Measurements from ENCODE around the gene CDCP1. TPM values are rescaled to one million over a fixed set of nuclear protein-coding genes. Genes with fewer than 3 reads are reported as not detected.

The CDCP1 gene
- total RNA-seq, 1 donor from 2014 or later: 7.4 TPM

GRCh38 chr3:45168451-45168850, 22.3 kb upstream of the CDCP1 start:
- Mint-ChIP-seq H3K27me3 (ENCODE audit: low read depth) (no peaks in the 10 kb centered on the region), H3K9me3 (peaks cover 9% of the 10 kb centered on the region), H3K27ac (peak overlapping the region; percentile 98), H3K36me3 (ENCODE audit: low read depth) (peaks cover 9% of the 10 kb centered on the region), H3K4me3 (ENCODE audit: low read depth) (no peak overlapping the region), H3K4me1 (ENCODE audit: low read depth) (peaks cover 51% of the 10 kb centered on the region)
- DNase-seq (ENCODE audit: low spot score): no peak
- intact Hi-C loops (cut with micrococcal nuclease): no loop called here

DNA sequence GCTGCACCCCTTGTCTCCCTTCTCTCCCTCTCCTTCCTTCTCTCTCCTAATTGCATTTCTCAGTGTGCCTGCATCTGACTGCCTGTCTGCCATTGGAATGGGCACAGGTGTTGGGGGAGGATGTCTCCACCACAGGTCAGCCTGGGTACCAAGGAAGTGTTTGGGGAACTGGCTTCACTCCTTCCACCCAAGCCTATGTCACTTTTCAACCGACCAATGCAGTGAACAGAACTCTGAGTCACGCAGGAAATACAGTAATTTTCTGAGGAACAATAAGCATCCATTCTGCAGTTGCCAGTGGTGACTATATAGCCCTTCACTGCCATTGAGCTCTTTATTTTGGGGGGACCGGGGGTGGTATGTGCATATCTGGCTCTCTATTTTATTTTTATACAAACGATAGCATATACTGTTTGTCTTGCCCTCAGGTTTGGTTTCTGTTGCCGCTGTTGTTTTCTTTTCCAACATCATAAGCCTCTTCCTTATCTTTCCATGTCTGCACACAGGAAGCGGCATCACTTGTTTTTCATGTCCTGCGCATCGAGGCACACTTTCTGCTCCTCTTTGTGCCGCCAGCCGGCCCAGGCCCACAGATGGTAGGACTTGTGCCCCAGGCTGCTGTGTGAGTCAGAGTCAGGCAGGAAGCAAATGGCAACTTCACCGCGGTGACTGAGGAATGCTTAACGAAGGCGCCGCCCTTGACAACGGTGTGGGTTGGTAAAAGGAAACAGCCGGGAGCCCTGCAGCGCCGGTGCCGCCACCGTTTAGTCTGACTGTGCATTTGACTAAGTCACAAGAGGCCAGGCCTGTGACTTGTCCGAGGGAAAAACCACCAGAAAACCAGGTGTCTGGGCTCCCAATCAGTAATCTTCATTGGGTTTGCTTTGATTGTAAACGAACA, 21.1 kb upstream of the CDCP1 start:
- intact Hi-C loops (cut with micrococcal nuclease): loop anchor here (1.0 to 2.0 kb wide), 6 partner anchors 21 to 126 kb away; no protein-coding TSS in a partner anchor
- Mint-ChIP-seq H3K4me1 (ENCODE audit: low read depth) (peaks cover 51% of the 10 kb centered on the region), H3K4me3 (ENCODE audit: low read depth) (peak overlapping the region; percentile 58), H3K27me3 (ENCODE audit: low read depth) (no peaks in the 10 kb centered on the region), H3K9me3 (peaks cover 9% of the 10 kb centered on the region), H3K27ac (peak overlapping the region; percentile 98), H3K36me3 (ENCODE audit: low read depth) (peaks cover 9% of the 10 kb centered on the region)
- DNase-seq (ENCODE audit: low spot score): peak; percentile 83

DNA sequence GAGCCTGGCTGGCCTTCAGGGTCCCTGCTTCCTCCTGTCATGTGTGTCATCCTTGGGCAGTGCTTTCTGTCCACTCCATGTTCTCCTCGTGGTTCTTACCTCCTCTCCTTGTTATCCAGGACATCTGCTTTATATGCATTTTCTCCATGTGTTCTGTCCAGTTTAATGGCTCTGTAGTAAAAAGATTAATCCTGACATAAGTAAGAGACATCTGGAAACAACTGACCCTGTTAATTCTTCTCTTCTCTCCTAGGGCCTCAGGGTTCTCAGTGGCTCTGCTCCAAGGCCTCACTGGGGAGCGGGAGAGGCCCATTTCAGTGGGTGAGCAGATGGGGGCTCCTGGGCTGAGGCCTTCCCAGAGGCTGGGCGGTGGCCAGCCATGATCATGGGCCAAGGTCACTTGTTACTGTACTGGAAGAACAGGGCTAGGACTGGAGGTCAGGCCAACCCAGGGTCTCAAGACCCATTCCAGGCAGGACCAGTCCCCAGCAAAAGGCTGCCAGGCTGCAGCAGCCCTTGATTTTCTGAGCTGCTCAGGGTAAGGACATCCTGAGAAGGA, 20.2 kb upstream of the CDCP1 start:
- Mint-ChIP-seq H3K36me3 (ENCODE audit: low read depth) (peaks cover 9% of the 10 kb centered on the region), H3K4me1 (ENCODE audit: low read depth) (peaks cover 51% of the 10 kb centered on the region), H3K27me3 (ENCODE audit: low read depth) (no peaks in the 10 kb centered on the region), H3K27ac (peak overlapping the region; percentile 57), H3K4me3 (ENCODE audit: low read depth) (no peak overlapping the region), H3K9me3 (peaks cover 9% of the 10 kb centered on the region)
- intact Hi-C loops (cut with micrococcal nuclease): loop anchor here (2.0 kb wide), 2 partner anchors 48 to 126 kb away; no protein-coding TSS in a partner anchor
- DNase-seq (ENCODE audit: low spot score): no peak

DNA sequence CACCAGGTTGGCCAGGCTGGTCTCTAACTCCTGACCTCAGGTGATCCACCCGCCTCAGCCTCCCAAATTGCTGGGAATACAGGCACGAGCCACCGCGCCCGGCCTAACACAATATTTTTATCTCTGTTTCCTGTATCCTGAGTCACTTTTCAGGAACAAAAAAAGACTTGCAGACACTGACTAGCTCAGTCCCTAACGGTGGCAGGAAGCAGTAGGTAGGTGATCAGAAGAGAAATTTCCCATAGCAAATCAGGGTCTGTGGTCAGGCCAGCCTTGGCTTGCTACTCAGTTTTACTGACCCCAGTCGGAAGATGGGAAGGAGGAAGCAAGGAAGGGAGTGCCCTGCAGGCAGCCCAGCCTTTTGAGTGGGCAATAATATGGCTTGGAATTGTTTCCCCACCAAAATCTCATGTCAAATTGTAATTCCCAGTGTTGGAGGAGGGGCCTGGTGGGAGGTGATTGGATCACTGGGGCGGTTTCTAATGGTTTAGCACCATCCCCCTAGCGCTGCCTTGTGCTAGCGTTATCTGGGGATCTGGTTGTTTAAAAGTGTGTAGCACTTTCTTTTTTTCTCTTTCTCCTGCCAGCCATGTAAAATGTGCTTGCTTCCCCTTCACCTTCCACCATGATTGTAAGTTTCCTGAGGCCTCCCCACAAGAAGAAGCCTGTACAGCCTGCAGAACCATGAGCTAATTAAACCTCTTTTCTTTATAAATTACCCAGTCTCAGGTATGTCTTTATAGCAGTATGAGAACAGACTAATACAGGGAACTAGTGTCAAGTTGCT, 19.5 kb upstream of the CDCP1 start:
- Mint-ChIP-seq H3K4me3 (ENCODE audit: low read depth) (no peak overlapping the region), H3K9me3 (peaks cover 9% of the 10 kb centered on the region), H3K36me3 (ENCODE audit: low read depth) (peaks cover 9% of the 10 kb centered on the region), H3K27ac (peak overlapping the region; percentile 65), H3K27me3 (ENCODE audit: low read depth) (peaks cover 6% of the 10 kb centered on the region), H3K4me1 (ENCODE audit: low read depth) (peaks cover 46% of the 10 kb centered on the region)
- intact Hi-C loops (cut with micrococcal nuclease): loop anchor here (2.0 kb wide), 2 partner anchors 47 to 125 kb away; no protein-coding TSS in a partner anchor
- DNase-seq (ENCODE audit: low spot score): no peak

DNA sequence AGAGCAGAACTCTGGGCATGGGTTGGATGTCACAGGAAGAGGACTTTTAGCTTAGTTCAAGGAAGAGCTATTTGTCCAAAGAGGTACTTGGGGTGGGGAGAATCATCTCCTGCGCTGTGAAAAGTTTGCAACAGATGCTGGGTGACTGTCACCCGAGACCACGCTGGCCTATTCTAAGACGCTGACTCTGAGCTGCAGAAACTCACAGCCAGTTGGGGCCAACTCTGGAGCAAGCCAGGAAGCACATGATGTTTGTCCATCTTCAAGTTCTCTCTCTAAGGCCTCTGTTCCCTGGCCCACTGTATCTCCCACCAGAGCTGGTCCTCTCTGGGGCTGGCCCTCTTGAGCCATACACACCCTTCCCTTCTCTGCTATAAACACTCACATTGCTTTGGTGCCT, 17.9 kb upstream of the CDCP1 start:
- peaks cover 10% of the 10 kb centered on the region for H3K27me3 Mint-ChIP-seq (ENCODE audit: low read depth)
- H3K9me3 Mint-ChIP-seq: peaks cover 9% of the 10 kb centered on the region
- H3K4me1 Mint-ChIP-seq (ENCODE audit: low read depth): peaks cover 32% of the 10 kb centered on the region
- DNase-seq (ENCODE audit: low spot score): no peak
- no peak overlapping the region for H3K4me3 Mint-ChIP-seq (ENCODE audit: low read depth)
- H3K27ac Mint-ChIP-seq: no peak overlapping the region
- peaks cover 9% of the 10 kb centered on the region for H3K36me3 Mint-ChIP-seq (ENCODE audit: low read depth)
- intact Hi-C loops (cut with micrococcal nuclease): no loop called here

DNA sequence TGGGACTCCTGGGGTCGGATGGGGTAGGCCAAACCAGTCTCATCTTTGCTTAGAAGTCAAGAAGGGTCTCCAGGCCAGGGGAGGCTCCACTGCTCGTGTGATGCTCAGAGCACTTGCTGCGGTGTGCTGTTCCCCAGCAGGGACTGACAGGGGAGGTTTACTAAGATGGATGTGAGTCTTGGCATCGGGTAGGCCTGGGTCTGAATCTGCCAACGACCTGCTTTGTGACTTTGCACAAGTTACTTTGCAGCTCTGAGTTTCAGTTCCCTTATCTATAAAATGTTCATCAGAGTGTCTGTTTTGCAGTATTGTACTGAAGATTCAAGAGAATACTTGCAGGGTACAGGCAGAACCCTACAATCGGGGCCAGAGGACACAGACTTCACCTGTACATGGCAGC, 17.3 kb upstream of the CDCP1 start:
- DNase-seq (ENCODE audit: low spot score): no peak
- H3K4me1 Mint-ChIP-seq (ENCODE audit: low read depth): peaks cover 31% of the 10 kb centered on the region
- H3K36me3 Mint-ChIP-seq (ENCODE audit: low read depth): peaks cover 9% of the 10 kb centered on the region
- no peak overlapping the region for H3K27ac Mint-ChIP-seq
- H3K4me3 Mint-ChIP-seq (ENCODE audit: low read depth): no peak overlapping the region
- peaks cover 9% of the 10 kb centered on the region for H3K9me3 Mint-ChIP-seq
- intact Hi-C loops (cut with micrococcal nuclease): no loop called here
- peaks cover 11% of the 10 kb centered on the region for H3K27me3 Mint-ChIP-seq (ENCODE audit: low read depth)

DNA sequence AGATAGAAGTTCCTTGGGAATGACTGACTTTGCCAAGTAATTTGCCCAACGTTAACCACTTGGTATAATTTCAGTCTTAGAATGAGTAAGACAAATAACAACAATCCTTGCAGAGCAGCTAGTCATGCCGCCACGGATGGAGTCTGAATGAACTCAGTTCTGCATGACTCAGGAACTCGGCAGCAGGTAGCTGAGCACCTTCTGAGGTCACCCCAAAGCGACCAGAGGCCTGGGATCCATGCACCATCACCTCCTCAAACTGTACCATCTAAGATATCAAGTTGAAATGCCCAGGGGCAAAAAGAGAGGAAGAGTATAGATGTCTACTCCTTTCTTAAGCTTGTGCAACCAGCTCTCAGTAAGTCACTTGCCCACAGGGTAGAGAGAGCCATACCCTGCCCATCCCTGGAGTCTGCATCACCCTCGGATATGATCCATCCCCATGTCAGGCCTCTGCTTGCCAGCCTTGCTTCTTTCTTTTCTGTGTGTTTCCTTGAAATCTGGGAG, 8.5 kb upstream of the CDCP1 start:
- no peaks in the 10 kb centered on the region for H3K4me1 Mint-ChIP-seq (ENCODE audit: low read depth)
- H3K36me3 Mint-ChIP-seq (ENCODE audit: low read depth): no peaks in the 10 kb centered on the region
- intact Hi-C loops (cut with micrococcal nuclease): no loop called here
- H3K27me3 Mint-ChIP-seq (ENCODE audit: low read depth): peaks cover 8% of the 10 kb centered on the region
- DNase-seq (ENCODE audit: low spot score): no peak
- peaks cover 14% of the 10 kb centered on the region for H3K9me3 Mint-ChIP-seq
- H3K27ac Mint-ChIP-seq: no peak overlapping the region
- no peak overlapping the region for H3K4me3 Mint-ChIP-seq (ENCODE audit: low read depth)

DNA sequence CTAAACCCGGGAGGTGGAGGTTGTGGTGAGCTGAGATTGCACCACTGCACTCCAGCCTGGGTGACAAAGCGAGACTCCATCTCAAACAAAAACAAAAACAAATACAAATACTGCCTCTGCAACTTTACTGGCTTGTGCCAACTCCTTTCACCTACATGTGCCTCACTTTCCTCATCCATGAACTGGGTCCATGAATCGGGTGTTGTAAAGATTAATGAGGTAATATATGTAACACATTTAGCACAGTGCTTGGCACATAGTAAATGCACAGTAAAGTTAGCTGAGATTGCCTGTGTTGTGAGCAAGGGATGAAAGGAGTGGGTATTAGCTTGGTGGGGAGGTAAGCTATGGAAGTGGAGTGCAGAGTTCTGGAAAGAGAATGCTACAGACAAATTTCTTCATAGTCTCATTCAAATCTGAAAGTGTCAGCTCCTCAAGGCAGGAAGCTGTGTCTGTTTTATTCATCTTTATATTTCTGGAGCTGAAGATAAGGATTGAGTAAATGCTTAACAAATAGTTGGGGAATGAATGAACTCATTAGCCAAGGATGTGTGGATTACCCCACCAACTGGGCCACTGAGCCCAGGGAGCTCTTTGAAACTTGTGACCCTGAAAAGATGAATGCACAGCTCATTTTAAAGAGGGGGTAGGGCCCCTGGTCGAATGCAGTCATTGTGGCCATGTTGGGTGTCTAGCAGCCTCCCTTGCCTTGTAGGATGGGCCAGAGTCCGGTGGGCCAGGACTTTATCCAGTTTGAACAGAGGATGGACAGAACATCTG, 7.7 kb upstream of the CDCP1 start:
- intact Hi-C loops (cut with micrococcal nuclease): no loop called here
- DNase-seq (ENCODE audit: low spot score): no peak
- peaks cover 11% of the 10 kb centered on the region for H3K27me3 Mint-ChIP-seq (ENCODE audit: low read depth)
- peaks cover 18% of the 10 kb centered on the region for H3K9me3 Mint-ChIP-seq
- H3K27ac Mint-ChIP-seq: no peak overlapping the region
- no peak overlapping the region for H3K4me3 Mint-ChIP-seq (ENCODE audit: low read depth)
- H3K4me1 Mint-ChIP-seq (ENCODE audit: low read depth): no peaks in the 10 kb centered on the region
- no peaks in the 10 kb centered on the region for H3K36me3 Mint-ChIP-seq (ENCODE audit: low read depth)

DNA sequence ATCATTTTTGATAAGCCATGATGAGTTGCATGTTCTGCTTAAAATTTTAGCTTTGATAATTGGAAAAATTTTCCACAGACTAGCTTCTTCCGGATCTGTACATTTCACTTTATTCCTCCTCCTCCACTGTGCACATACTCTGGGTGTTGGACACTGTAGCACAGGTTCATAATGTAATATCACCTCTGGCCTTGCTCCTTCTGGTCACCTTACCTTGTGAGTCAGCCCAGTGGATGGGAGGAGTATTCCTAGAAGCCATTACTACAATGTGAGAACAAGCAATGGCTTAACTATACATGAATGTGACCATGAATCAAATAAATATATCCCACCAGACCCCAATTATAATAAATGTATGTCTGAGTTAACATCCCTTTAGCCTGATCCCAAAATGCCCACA, 6.1 kb upstream of the CDCP1 start:
- H3K27ac Mint-ChIP-seq: no peak overlapping the region
- no peaks in the 10 kb centered on the region for H3K4me1 Mint-ChIP-seq (ENCODE audit: low read depth)
- intact Hi-C loops (cut with micrococcal nuclease): no loop called here
- no peak for DNase-seq (ENCODE audit: low spot score)
- H3K9me3 Mint-ChIP-seq: peaks cover 18% of the 10 kb centered on the region
- H3K27me3 Mint-ChIP-seq (ENCODE audit: low read depth): peaks cover 24% of the 10 kb centered on the region
- H3K4me3 Mint-ChIP-seq (ENCODE audit: low read depth): no peak overlapping the region
- no peaks in the 10 kb centered on the region for H3K36me3 Mint-ChIP-seq (ENCODE audit: low read depth)

DNA sequence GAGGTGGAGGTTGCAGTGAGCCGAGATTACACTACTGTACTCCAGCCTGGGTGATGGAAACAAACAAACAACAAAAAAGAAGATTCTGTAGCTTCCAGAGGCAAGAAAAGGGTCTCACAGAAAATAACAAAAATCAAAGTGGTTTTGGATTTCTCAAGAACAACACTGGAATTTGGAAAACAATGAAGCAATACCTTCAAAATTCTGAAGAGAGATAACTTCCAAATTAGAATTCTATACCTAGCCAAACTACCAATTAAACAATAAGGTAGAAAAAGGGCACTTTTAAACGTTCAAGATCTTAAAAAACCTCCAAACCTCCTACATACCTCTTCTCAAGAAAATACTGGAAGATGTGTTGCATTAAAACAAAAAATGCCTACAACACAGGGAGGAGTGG, 4.9 kb upstream of the CDCP1 start:
- H3K27me3 Mint-ChIP-seq (ENCODE audit: low read depth): peaks cover 34% of the 10 kb centered on the region
- H3K4me3 Mint-ChIP-seq (ENCODE audit: low read depth): no peak overlapping the region
- peaks cover 3% of the 10 kb centered on the region for H3K36me3 Mint-ChIP-seq (ENCODE audit: low read depth)
- no peak for DNase-seq (ENCODE audit: low spot score)
- H3K4me1 Mint-ChIP-seq (ENCODE audit: low read depth): peaks cover 4% of the 10 kb centered on the region
- intact Hi-C loops (cut with micrococcal nuclease): no loop called here
- H3K27ac Mint-ChIP-seq: no peak overlapping the region
- H3K9me3 Mint-ChIP-seq: peaks cover 18% of the 10 kb centered on the region

DNA sequence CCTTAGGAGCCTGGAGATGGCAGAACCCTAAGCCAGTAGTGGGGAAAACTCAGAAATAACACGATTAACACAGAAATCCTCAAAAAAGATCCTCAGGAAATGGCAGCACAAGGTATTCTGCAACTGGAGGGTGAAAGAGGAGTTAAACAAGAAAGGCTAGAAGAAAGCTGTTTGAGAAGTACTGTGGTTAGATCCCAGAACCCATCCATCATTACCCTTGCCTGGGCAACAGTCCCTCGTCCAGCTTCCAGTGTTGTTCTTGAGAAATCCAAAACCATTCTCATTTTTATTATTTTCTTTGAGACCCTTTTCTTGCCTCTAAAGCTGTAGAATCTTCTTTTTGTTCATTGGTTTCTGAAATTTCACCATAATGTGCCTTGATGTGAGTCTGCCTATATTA, 2.7 kb upstream of the CDCP1 start:
- Mint-ChIP-seq H3K9me3 (peaks cover 18% of the 10 kb centered on the region), H3K4me3 (ENCODE audit: low read depth) (no peak overlapping the region), H3K27ac (no peak overlapping the region), H3K27me3 (ENCODE audit: low read depth) (peaks cover 34% of the 10 kb centered on the region), H3K4me1 (ENCODE audit: low read depth) (peaks cover 14% of the 10 kb centered on the region), H3K36me3 (ENCODE audit: low read depth) (peaks cover 3% of the 10 kb centered on the region)
- DNase-seq (ENCODE audit: low spot score): no peak
- intact Hi-C loops (cut with micrococcal nuclease): no loop called here

- DNase-seq (ENCODE audit: low spot score): no peak
- H3K4me1 Mint-ChIP-seq (ENCODE audit: low read depth): peaks cover 20% of the 10 kb centered on the region
- H3K27ac Mint-ChIP-seq: peak overlapping the region; percentile 11
- H3K36me3 Mint-ChIP-seq (ENCODE audit: low read depth): peaks cover 5% of the 10 kb centered on the region
- peaks cover 34% of the 10 kb centered on the region for H3K27me3 Mint-ChIP-seq (ENCODE audit: low read depth)
- H3K9me3 Mint-ChIP-seq: peaks cover 8% of the 10 kb centered on the region
- intact Hi-C loops (cut with micrococcal nuclease): no loop called here
- H3K4me3 Mint-ChIP-seq (ENCODE audit: low read depth): peak overlapping the region; percentile 95
Observed at GRCh38 chr3:45145223-45145622, 955 bp downstream of the CDCP1 start.
